Esophagus squamous epithelium (tissue), 4 donors: ENCODE measurements around the gene PP2D1.

ENCODE experiments used
- CTCF ChIP-seq, 6 experiments: fragments of 450-650 bp in 4 of 6; fragments of 200-600 bp in 2 of 6; sonication (generic) in 2 of 6; IDR thresholded peaks; one replicate each; pipeline ENCODE4 v1.5.1; 2016 to 2019; ENCODE audit warnings: antibody characterized with exemption in 6 of 6, mild to moderate bottlenecking in 4 of 6, moderate library complexity in 4 of 6
- POLR2A ChIP-seq, 4 donors: fragments of 450-650 bp; IDR thresholded peaks; one replicate each; pipeline ENCODE4 v1.6.1; 2017; ENCODE audit warnings: antibody characterized with exemption in 4 of 4, mild to moderate bottlenecking in 4 of 4, moderate library complexity in 3 of 4

- TF ChIP-seq CTCF (IDR thresholded peaks at IDR 0.05) (peak in 1 of 6 experiments; percentile 12), POLR2A (IDR thresholded peaks at IDR 0.05) (peak in 3 of 4 donors; percentile 28 to 84 (median 76))
Observed at GRCh38 chr3:19946832-19947548, 65.1 kb downstream of the PP2D1 start, which contains the start of gene RAB5A.
